HG03159 (cell line): Measurements from ENCODE around the gene HPS1.

Experiments used
- ATAC-seq: cut with Tn5 transposase; IDR thresholded peaks from one replicate; pipeline ENCODE4 v1.9.1; 2021; ENCODE audit warnings: mild to moderate bottlenecking, moderate library complexity; ENCODE audit not compliant: unreplicated experiment

HPS1 gene

GRCh38 chr10:98370831-98371820, 75.6 kb downstream of the HPS1 start:
- no peak for ATAC-seq

- ATAC-seq, result no peak
Observed at GRCh38 chr10:98369801-98370200, 76.9 kb downstream of the HPS1 start.

- no peak for ATAC-seq
Observed at GRCh38 chr10:98368644-98369043, 78.1 kb downstream of the HPS1 start.

DNA sequence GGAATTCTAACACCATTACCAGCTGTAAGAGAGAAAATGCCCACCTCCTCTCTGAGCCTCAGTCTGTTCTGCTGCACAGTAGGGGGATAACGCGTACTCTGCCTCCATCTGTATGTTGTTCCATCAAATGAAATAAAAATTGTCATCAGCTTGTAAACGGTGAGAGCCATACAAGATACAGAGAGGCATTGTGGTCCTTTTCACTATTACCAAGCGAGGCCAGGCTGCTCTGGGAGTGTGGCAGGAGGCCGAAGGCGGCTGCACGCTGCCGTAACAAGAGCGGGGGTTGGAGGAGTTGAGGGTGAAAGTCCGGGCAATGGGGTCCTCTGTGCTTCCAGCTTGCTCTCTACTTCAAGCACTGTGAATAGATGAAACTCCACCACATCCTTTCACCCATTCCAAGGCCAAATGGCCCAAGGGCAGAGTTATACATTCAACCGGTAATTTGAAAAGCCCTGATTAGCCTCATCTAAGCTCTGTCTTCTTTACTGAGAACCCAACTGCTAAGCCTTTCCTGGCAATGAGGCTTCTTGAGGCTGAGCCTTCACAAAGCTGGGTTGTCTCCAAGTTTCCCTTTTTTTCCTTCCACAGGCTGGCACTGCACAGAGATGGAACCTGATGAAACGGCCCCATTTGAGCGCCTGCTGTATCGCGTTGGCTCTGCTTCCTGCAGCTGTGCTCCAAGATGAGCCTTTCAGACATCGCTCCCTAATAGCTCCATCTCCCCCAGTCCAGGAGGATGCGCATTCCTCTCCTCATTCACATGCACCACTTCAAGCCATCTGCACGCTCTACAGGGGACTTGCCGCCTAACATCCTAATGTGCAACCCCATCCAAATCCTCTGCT, 78.9 kb downstream of the HPS1 start:
- ATAC-seq, result no peak
